GM19035 (cell line): ENCODE measurements around the gene GREB1L.
"Not testable (repeated sequence)": the region's sequence is repeated elsewhere in the genome, so short reads cannot be mapped to it uniquely, and the experiment has no call there.

Experiments used
- ATAC-seq: cut with Tn5 transposase; IDR thresholded peaks from one replicate; pipeline ENCODE4 v1.9.1; 2021; ENCODE audit not compliant: unreplicated experiment

GREB1L gene

DNA sequence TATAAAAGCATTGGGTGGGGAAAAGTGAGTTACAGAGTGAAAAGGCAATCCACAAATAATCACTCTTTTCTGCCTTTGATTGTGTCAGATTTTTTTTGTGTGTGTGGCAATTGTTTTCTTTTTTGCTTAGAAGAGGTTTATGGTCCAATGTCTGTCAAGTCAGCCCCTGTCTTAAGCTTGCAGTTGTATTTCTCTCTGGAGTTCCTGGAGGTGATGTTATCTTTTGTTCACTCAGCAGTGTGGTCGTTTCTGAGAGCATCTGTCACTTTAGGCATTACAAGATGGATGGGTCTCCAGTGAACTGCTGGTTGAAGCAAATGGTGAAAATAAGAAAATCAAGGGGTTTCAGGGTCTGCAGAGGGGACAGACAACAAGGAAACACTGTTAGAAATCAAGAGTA lies 121.3 kb downstream of the GREB1L start:
- ATAC-seq = no peak

DNA sequence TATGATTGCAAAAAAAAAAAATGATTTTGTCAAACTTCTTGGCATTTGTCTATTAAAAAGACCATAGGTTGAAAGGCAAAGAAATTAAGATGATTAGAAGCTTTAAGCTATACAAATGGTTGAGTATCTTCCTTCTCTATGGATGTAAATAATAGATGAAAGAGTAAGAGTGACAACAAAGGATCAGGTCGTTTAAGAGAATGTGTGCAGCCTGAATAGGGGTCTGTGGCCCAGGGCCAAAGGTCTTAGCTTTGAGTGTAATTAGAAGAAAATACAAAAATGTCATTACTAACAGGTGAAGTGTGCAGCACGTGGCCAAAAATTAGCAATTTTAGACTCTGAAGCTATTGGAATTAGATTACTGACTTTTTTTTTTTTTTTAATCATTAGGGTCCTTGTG lies 122.4 kb downstream of the GREB1L start:
- ATAC-seq = no peak

DNA sequence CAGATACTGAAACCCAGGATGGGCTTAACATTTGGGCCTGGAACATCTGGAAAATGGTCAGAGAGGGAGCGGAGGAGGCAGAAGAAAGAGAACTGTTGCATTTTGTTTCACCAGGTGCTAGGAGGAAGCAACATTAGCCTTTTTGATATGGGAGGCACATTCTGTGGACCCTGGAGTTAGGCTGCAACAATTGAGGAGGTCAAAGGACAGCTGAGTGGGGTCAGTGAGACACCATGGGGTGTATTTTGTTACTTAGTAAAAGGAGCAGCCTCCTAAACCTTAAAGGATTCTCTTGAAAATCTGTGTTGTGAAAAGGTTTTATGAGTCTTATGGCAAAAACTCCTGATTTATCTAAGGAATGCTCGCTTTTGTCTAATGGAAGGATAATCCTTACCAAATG lies 124.9 kb downstream of the GREB1L start:
- ATAC-seq = no peak

DNA sequence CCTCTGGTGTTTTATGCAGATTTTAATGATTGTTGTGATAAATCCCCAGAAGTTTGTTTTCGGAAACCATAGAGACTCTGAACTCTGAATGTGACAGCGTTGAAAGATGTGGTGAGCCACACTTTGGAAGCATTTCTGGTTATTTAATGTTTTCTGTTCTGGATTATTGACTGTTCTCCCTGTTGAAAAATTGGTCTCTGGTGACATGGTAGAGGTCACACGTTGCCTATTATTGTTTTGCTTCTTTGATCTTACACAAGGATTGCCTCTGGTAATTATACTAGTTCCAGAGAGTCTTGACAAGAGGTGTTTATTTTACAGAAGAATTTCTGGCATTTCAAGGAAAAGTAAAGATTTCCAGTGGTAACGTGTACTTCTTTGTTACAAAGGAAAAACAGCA lies 127.1 kb downstream of the GREB1L start:
- no peak for ATAC-seq

DNA sequence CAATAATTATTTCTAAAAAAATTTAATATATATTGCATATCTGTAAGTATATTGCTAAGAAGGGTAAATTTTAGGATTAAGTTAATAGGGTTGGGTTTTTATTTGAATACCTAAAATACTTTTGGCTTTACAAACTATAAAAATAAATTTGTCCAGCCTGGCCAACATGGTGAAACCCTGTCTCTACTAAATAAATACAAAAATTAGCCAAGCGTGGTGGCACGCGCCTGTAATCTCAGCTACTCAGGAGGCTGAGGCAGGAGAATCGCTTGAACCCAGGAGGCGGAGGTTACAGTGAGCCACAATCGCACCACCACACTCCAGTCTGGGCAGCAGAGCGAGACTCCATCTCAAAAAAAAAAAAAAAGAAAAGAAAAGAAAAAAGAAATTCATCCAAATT lies 127.6 kb downstream of the GREB1L start:
- not testable (repeated sequence) for ATAC-seq

DNA sequence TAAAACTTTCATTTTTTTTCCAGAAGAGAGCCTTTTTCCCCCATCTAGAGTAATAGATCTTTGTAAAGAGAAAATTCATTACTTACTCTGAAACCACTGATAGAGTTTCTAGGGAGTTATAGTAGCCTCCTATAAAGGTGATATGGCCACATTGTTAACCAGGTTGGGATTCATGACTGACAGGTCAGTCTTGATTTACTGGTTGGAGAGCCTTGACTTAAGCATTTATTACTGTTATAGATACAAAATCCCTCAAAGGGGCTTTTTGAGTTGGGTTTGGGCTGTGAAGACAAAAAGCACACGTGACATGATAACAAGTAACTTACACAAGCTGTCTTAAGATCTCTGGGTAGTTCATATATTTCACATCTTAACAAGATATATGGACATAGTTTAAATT lies 141.0 kb downstream of the GREB1L start:
- ATAC-seq = no peak

DNA sequence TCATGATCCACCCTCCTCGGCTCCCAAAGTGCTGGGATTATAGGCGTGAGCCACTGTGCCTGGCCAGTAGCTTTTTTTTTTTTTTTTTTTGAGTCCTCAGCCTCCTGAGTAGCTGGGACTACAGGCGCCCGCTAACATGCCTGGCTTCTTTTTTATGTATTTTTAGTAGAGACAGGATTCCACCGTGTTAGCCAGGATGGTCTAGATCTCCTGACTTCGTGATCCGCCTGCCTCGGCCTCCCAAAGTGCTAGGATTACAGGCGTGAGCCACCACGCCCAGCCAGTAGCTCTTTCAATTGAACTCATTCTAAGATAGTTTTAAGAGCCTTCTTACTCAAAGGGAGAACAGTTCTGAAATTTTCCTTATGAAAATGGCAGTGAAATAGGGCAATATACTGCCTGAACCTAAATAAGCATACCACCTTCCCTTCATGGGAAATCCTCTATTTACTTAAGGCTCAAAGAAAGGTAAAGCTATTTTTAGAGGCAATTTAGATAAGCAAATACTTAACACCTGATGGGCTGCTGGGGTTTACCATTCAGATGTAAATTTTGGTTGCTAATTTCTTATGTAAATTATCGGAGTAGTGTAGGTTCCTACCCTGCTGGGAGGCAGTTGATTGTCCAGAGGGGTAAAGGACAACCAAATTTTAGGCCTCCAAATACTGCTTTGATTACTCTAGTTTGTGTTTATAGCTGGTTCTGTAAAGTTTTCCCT lies 144.7 kb downstream of the GREB1L start:
- no peak for ATAC-seq

DNA sequence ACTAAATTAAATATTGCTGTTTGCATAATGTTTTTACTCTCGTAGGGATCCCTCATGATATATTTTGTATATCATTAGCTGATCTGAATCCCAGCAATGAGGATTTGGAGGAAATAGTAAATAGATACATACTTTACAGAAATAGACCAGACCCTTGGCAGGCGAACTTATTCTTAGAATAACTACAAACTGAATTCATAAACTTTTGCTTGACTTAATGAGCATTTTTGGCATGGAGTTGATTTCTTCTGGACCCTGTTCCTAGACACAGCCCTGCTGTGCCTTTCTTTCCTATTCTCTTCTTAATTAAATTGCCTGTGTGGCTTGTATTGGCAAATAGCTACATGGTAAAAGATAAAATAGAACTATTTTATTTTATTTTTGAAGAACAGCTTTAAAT lies 145.9 kb downstream of the GREB1L start:
- no peak for ATAC-seq

DNA sequence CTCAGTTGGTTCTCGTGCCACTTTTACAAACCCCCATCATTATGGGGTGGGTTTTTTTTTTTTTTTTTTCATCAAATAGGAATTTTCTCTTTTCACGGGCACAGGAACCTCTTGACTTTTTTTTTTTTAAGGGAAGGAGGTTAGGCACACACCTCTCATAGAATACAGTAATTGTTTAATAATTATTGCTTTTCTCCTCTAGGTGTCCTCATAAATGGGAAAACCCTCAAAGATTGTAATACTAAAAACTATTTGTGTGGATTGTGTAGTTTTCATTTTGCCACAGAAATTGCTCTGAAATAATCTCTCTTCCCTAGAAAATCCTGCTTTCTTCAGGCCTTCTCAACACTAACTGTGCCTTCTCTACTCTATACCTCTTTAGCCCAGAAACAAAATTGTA lies 147.3 kb downstream of the GREB1L start:
- ATAC-seq = no peak

DNA sequence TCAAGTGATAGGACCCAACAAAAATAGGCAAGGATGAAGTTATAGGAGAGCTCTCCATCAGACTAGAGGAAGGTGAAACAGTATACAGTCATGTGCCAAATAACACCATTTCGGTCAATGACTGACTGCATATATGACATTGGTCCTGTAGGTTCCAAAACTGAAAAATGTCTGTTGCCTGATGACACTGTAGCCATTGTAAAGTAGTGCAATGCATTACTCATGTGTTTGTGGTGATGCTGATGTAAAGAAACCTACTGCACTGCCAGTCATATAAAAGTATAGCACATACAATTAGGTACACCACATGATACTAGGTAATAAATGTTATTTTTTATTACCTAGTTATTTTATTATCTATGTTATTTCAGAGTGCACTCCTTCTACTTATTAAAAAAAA lies 147.9 kb downstream of the GREB1L start:
- ATAC-seq = no peak

DNA sequence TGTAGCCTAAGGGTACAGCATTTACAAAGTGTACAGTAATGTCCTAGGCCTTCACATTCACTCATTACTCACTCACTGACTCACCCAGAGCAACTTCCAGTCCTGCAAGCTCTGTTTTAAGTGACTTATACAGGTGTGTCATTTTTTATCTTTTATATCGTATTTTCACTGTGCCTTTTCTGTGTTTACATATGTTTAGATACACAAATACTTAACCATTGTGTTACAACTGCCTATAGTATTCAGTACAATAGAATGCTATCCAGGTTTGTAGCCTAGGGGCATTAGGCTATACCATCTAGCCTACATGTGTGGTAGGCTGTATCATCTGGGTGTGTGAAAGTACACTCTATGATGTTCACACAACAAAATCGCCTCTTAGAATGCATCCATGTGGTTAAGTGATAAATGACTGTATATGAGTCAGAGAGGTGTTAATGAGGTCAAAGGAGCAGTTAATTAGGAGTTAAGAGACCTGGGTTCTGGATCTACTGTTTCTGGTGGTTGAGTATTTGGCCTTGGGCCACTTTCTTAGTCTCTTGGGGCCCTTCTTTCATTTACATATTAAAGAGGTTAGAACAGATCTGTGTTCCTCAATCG lies 149.1 kb downstream of the GREB1L start:
- no peak for ATAC-seq

DNA sequence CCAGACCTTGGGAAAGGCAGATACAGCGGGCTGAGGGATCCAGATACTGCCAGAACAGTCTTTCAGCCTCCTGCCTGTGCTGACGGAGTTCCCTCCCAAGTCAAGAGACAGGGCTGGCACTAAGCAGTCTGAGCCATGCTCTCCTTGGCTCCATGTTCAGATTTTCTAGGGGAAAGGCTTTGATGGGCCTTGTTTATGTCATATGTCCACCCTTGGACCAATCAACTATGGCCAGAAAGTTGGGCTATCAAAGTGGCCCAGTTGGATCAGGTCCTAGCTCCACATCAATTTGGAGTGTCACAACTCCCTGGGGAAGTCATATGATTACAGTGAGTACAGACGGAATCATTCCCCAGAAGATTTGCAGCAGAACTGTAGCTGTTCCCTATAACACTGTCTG lies 152.0 kb downstream of the GREB1L start:
- no peak for ATAC-seq

DNA sequence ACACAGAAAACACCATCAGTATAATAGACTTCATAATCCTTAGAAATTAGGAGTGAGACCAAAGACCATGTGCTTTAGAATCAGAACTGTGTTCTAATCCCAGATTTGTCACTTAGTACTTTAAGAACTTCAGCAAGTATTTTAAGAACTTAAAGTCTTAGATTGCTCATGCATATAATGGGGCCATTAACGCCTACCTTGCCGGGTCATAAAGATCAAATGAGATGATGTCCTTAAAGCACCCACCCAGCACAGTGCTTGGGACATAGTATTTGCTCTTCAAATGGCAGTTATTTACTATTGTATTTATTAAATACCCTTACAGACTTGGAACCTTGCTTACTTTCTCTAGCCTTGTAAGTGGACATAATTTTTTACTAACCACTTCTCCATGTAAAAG lies 156.1 kb downstream of the GREB1L start:
- no peak for ATAC-seq

DNA sequence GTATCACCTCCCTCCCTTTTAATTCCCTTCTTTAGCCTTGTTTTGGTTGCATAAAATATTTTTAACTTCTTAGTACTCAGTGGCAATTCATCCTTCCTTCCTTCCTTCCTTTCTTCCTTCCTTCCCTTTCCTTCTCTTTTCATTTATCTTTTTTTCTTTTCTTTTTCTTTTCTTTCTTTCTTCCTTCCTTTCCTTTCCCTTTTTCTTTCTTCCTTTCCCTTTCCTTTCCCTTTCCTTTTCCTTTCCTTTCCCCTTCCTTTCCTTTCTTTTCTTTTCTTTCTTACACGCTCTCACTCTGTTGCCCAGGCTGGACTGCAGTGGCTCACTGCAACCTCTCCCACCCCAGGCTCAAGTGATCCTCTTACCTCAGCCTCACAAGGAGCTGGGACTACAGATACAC lies 160.2 kb downstream of the GREB1L start:
- ATAC-seq = no peak

DNA sequence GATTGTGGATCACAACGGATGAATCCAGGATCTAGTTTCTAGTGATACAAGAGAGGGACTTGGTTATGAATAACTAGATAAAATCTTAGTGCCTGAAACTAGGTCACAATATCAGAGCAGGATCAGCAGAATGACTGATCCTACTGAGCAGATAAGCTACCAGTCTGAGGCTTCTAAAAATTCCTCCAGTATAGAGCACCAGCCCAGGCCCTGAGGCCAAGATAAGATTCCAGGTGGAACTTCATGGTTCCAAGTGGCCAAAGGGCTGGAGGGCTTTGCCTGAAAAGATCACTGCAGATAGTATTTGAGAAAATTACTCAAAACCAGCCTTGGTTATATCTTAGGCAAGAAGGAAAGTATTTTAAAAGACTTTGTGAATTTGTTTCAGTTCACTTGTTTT lies 162.4 kb downstream of the GREB1L start:
- ATAC-seq = no peak

DNA sequence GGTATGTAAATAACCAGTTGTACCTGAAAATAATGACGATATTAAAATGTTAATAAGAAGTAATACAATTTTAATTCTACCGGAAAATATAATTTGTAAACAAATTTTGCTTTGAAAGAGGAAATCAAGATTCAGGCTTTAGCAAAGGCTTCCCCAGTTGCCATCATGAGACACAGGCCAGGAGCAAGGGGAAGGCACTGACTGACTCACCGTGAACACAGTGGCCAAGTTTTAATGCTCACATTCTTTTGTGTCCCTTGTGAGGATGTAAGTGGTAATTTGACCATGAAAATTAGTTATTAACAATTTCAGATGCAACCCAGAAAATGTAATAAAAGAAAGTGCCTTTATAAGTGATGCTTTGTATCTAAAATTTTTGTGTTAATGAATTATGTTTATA lies 164.1 kb downstream of the GREB1L start:
- ATAC-seq = no peak

DNA sequence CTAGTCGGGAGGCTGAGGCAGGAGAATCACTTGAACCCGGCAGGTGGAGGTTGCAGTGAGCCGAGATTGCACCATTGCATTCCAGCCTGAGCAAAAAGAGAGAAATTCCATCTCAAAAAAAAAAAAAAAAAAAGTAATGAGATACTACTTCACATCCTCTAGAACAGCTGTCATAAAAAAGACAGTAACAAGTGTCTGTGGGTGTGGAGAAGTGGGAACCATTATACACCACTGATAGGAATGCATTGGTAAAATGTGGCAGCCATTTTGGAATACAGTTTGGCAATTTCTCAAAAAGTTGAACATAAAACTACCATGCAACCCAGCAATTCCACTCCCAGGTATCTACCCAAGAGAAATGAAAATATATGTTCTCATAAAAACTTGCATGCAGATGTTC lies 166.6 kb downstream of the GREB1L start:
- no peak for ATAC-seq

DNA sequence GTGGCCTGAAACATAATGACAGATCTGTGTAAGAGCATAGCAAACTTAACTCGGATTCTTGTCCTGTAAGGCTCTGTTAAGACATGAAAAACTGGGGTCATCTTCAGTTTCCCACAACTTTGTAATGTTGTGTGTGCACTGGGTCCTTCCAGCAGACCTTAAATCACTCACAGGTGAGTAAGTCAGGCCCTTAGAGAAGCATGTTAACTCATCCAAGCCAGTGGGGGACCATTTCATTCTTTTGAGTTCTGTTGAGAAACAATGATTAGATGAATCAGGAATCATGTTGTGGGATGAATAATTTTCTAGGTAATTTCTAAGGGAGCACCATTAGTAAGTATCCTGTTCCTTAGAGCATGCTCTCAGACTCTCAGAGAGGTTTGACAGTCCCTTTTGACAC lies 191.4 kb downstream of the GREB1L start:
- no peak for ATAC-seq

DNA sequence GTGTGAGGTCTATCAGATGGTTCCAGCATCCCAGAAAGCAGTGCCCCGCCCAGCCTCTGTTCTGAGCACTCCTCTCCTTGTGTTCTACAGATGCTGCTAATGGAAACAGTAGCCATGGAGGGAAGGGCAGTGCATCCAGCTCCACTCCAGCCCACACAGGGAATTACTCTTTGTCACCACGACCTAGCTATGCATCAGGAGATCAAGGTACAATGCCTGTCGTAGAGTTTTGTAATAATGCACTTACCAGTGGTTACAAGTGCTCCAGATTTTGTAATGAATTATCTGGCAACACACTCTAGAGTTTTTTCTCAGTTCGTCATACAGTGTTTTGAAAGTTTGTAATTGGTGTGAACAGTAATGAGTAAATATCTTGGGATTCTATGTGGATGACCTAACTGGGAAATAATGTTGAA lies 197.4 kb downstream of the GREB1L start:
- ATAC-seq = no peak

DNA sequence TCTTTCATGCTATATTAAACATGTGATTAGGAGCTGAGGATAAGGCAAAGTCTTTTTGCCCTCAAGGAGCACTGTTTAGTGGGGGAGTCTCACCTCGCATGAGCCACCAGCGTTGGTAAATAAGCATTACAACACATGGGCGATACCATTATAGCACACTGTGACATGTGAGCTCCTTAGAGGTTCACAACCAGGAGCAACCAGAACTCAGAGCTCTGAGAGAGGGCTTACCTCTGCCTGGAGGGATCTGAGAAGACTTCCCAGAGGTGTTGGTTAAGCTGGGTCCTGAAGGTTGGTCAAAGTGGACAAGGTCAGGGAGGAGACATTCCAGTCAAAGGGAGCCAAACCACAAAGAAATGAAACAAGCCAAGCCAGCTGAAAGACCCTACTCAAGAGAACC lies 199.6 kb downstream of the GREB1L start:
- no peak for ATAC-seq

DNA sequence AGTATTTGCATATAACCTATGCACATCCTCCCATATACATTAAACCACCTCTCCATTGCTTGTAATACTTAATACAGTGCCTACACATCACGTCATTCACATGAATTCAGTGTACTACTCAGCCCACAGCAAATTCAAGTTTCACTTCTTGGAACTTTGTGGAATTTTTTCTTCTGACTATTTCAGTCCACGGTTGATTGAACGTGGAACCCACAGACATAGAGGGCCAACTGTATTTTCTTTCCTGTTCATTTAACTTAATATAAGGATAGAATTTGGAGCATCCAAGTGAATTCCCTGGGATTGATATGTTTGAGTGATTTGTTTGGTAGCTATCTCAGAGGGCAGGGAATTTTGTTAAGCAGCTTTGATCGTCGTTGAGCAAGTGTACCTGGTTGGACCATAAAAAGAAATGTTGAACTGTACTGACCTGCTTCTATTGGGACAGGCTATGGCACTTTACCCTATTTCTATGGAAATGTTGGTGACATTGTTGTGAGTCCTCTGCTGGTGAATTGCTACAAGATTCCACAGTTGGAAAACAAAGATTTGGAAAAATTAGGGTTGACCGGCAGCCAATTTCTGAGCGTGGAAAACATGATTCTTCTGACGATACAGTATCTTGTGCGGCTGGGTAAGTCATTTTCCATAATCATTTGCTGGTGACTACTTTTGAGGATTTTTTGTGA lies 201.9 kb downstream of the GREB1L start:
- ATAC-seq = no peak

DNA sequence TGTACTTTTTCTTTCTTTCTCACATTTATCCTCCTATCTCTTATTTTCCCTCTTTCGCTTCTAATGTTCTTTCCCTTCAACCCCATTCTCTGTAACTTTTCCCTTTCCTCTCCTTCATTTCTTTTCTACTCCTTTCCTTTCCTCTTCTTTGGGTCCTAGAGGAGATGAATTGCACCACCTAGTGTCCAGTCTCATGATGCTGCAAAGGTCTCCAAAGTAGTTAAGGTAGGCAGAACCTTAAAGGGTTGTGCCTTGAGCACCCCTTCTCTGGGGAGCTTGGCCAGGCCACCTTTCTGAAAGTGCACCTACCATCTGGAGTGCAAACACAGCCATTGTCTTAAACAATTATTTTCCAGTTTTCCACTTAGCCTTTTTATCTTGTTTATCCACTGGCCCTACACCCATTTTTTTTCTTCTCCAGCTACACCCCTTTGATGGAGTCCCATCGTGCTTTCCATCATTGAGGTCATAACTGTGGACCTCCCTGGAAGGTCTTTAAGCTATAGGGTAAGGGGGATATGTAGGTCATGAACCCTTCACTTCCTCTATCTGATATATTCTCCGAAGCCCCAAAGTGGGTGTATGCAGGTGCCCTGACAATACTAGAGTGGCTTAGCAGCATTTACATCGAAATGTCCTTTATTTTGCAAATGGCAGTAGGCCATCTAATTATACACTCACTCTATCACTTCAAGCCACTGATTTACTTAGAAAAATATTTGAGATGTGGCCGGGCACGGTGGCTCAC lies 202.6 kb downstream of the GREB1L start:
- no peak for ATAC-seq
